GM23338 (cell line): ENCODE results near the gene SPINT3. TPM values are rescaled to one million over a fixed set of nuclear protein-coding genes. Genes with fewer than 3 reads are reported as not detected.

Experiments
- ATAC-seq: fragments of 200-7000 bp; cut with Tn5 transposase; 3 replicates; pipeline ENCODE4 v1.9.1; 2020
- DNase-seq: peaks from one replicate; pipeline ENCODE4 v3.0.0-alpha.2; 2015; ENCODE audit warnings: low spot score
- H2AFZ ChIP-seq: fragments of 200-600 bp; sonication (generic); 2 replicates; pipeline ENCODE4 v1.8.0; 2016; ENCODE audit warnings: antibody characterized with exemption, mild to moderate bottlenecking, moderate library complexity
- H3F3A ChIP-seq: fragments of 200-600 bp; sonication (generic); replicated peaks from 2 replicates; pipeline ENCODE4 v1.8.0; 2017; ENCODE audit warnings: antibody characterized with exemption, mixed run types, low read depth
- H3K27ac ChIP-seq: fragments of 200-600 bp; sonication (generic); 2 replicates; pipeline ENCODE4 v1.6.1; 2016; ENCODE audit warnings: low read depth
- H3K27me3 ChIP-seq: fragments of 200-600 bp; sonication (generic); 2 replicates; pipeline ENCODE4 v1.8.0; 2016; ENCODE audit warnings: mild to moderate bottlenecking, mixed run types, moderate library complexity; ENCODE audit not compliant: insufficient read depth
- H3K36me3 ChIP-seq: fragments of 200-600 bp; sonication (generic); 2 replicates; pipeline ENCODE4 v1.8.0; 2016; ENCODE audit warnings: mild to moderate bottlenecking; ENCODE audit not compliant: insufficient read depth
- H3K4me1 ChIP-seq: fragments of 200-600 bp; sonication (generic); 2 replicates; pipeline ENCODE4 v1.8.0; 2016; ENCODE audit warnings: mild to moderate bottlenecking, moderate library complexity; ENCODE audit not compliant: insufficient read depth
- H3K4me2 ChIP-seq: fragments of 200-600 bp; sonication (generic); 2 replicates; pipeline ENCODE4 v1.7.1; 2017; ENCODE audit warnings: mixed run types
- H3K4me3 ChIP-seq: fragments of 200-600 bp; sonication (generic); 2 replicates; pipeline ENCODE4 v1.6.1; 2016; ENCODE audit warnings: mixed run types
- H3K79me2 ChIP-seq: fragments of 200-600 bp; sonication (generic); replicated peaks from 2 replicates; pipeline ENCODE4 v1.8.0; 2017; ENCODE audit warnings: mild to moderate bottlenecking; ENCODE audit not compliant: insufficient read depth
- H3K9me2 ChIP-seq: fragments of 200-600 bp; sonication (generic); 2 replicates; pipeline ENCODE4 v1.8.0; 2017; ENCODE audit not compliant: insufficient read depth
- H4K20me1 ChIP-seq: fragments of 200-600 bp; sonication (generic); replicated peaks from 2 replicates; pipeline ENCODE4 v1.8.0; 2017; ENCODE audit warnings: mild to moderate bottlenecking; ENCODE audit not compliant: insufficient read depth
- H3K27ac Mint-ChIP-seq: 2 replicates; pipeline ENCODE4 v1.8.0; 2020; ENCODE audit warnings: inconsistent platforms, mild to moderate bottlenecking, moderate library complexity, mixed read lengths
- H3K27me3 Mint-ChIP-seq: 3 replicates; pipeline ENCODE4 v1.8.0; 2022; ENCODE audit warnings: low read depth, mild to moderate bottlenecking, moderate library complexity, mixed read lengths, inconsistent platforms; ENCODE audit not compliant: insufficient read depth, poor library complexity
- H3K36me3 Mint-ChIP-seq: 3 replicates; pipeline ENCODE4 v1.8.0; 2021; ENCODE audit warnings: low read depth, mild to moderate bottlenecking, inconsistent platforms, moderate library complexity, mixed read lengths
- H3K4me1 Mint-ChIP-seq: 3 replicates; pipeline ENCODE4 v1.8.0; 2020; ENCODE audit warnings: mild to moderate bottlenecking, inconsistent platforms, mixed read lengths
- H3K4me3 Mint-ChIP-seq: 3 replicates; pipeline ENCODE4 v1.8.0; 2021; ENCODE audit warnings: moderate library complexity, mild to moderate bottlenecking, inconsistent platforms, mixed read lengths
- H3K9me3 Mint-ChIP-seq: 3 replicates; pipeline ENCODE4 v1.8.0; 2020; ENCODE audit warnings: moderate library complexity, mild to moderate bottlenecking, inconsistent platforms, mixed read lengths
- CREB1 ChIP-seq: fragments of 250-450 bp; sonication (Bioruptor Pico); IDR thresholded peaks from 2 replicates; pipeline ENCODE4 v1.5.0; 2020; ENCODE audit warnings: low read depth, mild to moderate bottlenecking, moderate library complexity
- EZH2 ChIP-seq: fragments of 200-600 bp; sonication (generic); IDR thresholded peaks from one replicate; pipeline ENCODE4 v1.8.0; 2017; ENCODE audit warnings: antibody characterized with exemption, mild to moderate bottlenecking, low read depth; ENCODE audit not compliant: unreplicated experiment
- EZH2phosphoT487 ChIP-seq: fragments of 200-600 bp; sonication (generic); IDR thresholded peaks from one replicate; pipeline ENCODE4 v1.8.1; 2018; ENCODE audit warnings: antibody characterized with exemption; ENCODE audit not compliant: unreplicated experiment
- JUNB ChIP-seq: IDR thresholded peaks from one replicate; pipeline ENCODE4 v1.6.1; 2016; ENCODE audit warnings: antibody characterized with exemption; ENCODE audit not compliant: unreplicated experiment
- NANOG ChIP-seq: IDR thresholded peaks from 2 replicates; pipeline ENCODE4 v1.6.1; 2016; ENCODE audit warnings: antibody characterized with exemption, borderline replicate concordance
- POLR2AphosphoS5 ChIP-seq: IDR thresholded peaks from 2 replicates; pipeline ENCODE4 v1.6.1; 2016; ENCODE audit warnings: antibody characterized with exemption, low read depth
- STAT1 ChIP-seq: IDR thresholded peaks from one replicate; pipeline ENCODE4 v1.6.1; 2016; ENCODE audit warnings: antibody characterized with exemption; ENCODE audit not compliant: unreplicated experiment
- ZNF114 ChIP-seq: fragments of 250-450 bp; sonication (Bioruptor Pico); IDR thresholded peaks from 2 replicates; pipeline ENCODE4 v1.5.0; 2020; ENCODE audit warnings: mild to moderate bottlenecking, moderate library complexity
- ZNF331 ChIP-seq: fragments of 250-450 bp; sonication (Bioruptor Pico); IDR thresholded peaks from 2 replicates; pipeline ENCODE4 v1.5.0; 2020; ENCODE audit warnings: low read depth, mild to moderate bottlenecking, moderate library complexity
- polyA plus RNA-seq: library from polyadenylated mRNA; unstranded; fragments of >200 nt; fragmentation: Nextera tagmentation; extraction: Ambion mirVana; gene quantifications from 2 replicates; pipeline ENCODE4 v1.2.1, GENCODE V29; 2016
- total RNA-seq: library from RNA; depleted of rRNA; stranded (reverse); fragments of >200 nt; shearing (Covaris generic); gene quantifications from 2 replicates; pipeline ENCODE4 v1.2.3, GENCODE V29; 2014
- TF ChIP-seq, protein P1 (sequence below): fragments of 250-450 bp; sonication (Bioruptor Pico); IDR thresholded peaks from 2 replicates; pipeline ENCODE4 v1.5.0; 2020; ENCODE audit warnings: mild to moderate bottlenecking, moderate library complexity
- TF ChIP-seq, protein P2 (sequence below), 2 experiments: fragments of 200-600 bp in 1 of 2; sonication (generic) in 1 of 2; conservative IDR thresholded peaks; 2 replicates each; pipeline versions ENCODE4 v1.5.1 to v1.6.1; 2016 to 2017; ENCODE audit warnings: antibody characterized with exemption in 2 of 2, low read depth in 2 of 2, mild to moderate bottlenecking in 2 of 2, moderate library complexity in 1 of 2
- TF ChIP-seq, protein P3 (sequence below): IDR thresholded peaks from one replicate; pipeline ENCODE4 v1.6.1; 2018; ENCODE audit warnings: antibody characterized with exemption; ENCODE audit not compliant: unreplicated experiment
- TF ChIP-seq, protein P4 (sequence below): IDR thresholded peaks from 2 replicates; pipeline ENCODE4 v1.6.1; 2016; ENCODE audit warnings: antibody characterized with exemption

Gene SPINT3
- total and polyA plus RNA-seq, 2 experiments from 2014 or later, result not detected

DNA sequence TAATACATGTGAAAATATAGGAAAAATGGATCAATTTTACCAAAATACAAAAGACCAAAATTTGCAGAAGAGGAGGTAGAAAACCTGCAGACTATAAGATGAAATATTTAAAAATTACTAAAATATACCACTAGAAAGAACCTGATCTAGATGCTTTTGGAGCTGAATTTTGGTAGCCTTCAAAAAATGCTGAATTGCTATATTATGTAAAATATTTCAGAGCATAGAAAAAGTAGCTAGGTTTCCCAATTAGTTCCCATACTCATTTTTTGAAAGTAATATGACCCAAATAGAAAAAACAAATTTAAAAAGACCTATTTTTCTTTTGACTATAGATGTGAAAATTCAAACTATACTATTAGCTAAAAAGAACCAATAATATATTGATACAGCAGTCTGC is 35.3 kb upstream of the SPINT3 start:
- Histone ChIP-seq H3K79me2 (no peaks in the 10 kb centered on the region), H2AFZ (no peak overlapping the region)

More for the DNA sequence above, 35.3 kb upstream of the SPINT3 start:
- TF ChIP-seq POLR2AphosphoS5 (no peak), CREB1 (CRISPR knock-in tag) (no peak), NANOG (no peak), JUNB (no peak), ZNF114 (CRISPR knock-in tag) (no peak), EZH2phosphoT487 (no peak), EZH2 (no peak), ZNF331 (CRISPR knock-in tag) (no peak), STAT1 (no peak)
- TF ChIP-seq, protein P1, sequence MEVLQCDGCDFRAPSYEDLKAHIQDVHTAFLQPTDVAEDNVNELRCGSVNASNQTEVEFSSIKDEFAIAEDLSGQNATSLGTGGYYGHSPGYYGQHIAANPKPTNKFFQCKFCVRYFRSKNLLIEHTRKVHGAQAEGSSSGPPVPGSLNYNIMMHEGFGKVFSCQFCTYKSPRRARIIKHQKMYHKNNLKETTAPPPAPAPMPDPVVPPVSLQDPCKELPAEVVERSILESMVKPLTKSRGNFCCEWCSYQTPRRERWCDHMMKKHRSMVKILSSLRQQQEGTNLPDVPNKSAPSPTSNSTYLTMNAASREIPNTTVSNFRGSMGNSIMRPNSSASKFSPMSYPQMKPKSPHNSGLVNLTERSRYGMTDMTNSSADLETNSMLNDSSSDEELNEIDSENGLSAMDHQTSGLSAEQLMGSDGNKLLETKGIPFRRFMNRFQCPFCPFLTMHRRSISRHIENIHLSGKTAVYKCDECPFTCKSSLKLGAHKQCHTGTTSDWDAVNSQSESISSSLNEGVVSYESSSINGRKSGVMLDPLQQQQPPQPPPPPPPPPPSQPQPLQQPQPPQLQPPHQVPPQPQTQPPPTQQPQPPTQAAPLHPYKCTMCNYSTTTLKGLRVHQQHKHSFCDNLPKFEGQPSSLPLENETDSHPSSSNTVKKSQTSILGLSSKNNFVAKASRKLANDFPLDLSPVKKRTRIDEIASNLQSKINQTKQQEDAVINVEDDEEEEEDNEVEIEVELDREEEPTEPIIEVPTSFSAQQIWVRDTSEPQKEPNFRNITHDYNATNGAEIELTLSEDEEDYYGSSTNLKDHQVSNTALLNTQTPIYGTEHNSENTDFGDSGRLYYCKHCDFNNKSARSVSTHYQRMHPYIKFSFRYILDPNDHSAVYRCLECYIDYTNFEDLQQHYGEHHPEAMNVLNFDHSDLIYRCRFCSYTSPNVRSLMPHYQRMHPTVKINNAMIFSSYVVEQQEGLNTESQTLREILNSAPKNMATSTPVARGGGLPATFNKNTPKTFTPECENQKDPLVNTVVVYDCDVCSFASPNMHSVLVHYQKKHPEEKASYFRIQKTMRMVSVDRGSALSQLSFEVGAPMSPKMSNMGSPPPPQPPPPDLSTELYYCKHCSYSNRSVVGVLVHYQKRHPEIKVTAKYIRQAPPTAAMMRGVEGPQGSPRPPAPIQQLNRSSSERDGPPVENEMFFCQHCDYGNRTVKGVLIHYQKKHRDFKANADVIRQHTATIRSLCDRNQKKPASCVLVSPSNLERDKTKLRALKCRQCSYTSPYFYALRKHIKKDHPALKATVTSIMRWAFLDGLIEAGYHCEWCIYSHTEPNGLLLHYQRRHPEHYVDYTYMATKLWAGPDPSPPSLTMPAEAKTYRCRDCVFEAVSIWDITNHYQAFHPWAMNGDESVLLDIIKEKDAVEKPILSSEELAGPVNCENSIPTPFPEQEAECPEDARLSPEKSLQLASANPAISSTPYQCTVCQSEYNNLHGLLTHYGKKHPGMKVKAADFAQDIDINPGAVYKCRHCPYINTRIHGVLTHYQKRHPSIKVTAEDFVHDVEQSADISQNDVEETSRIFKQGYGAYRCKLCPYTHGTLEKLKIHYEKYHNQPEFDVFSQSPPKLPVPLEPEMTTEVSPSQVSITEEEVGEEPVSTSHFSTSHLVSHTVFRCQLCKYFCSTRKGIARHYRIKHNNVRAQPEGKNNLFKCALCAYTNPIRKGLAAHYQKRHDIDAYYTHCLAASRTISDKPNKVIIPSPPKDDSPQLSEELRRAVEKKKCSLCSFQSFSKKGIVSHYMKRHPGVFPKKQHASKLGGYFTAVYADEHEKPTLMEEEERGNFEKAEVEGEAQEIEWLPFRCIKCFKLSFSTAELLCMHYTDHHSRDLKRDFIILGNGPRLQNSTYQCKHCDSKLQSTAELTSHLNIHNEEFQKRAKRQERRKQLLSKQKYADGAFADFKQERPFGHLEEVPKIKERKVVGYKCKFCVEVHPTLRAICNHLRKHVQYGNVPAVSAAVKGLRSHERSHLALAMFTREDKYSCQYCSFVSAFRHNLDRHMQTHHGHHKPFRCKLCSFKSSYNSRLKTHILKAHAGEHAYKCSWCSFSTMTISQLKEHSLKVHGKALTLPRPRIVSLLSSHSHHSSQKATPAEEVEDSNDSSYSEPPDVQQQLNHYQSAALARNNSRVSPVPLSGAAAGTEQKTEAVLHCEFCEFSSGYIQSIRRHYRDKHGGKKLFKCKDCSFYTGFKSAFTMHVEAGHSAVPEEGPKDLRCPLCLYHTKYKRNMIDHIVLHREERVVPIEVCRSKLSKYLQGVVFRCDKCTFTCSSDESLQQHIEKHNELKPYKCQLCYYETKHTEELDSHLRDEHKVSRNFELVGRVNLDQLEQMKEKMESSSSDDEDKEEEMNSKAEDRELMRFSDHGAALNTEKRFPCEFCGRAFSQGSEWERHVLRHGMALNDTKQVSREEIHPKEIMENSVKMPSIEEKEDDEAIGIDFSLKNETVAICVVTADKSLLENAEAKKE, result no peak
- TF ChIP-seq, protein P2, sequence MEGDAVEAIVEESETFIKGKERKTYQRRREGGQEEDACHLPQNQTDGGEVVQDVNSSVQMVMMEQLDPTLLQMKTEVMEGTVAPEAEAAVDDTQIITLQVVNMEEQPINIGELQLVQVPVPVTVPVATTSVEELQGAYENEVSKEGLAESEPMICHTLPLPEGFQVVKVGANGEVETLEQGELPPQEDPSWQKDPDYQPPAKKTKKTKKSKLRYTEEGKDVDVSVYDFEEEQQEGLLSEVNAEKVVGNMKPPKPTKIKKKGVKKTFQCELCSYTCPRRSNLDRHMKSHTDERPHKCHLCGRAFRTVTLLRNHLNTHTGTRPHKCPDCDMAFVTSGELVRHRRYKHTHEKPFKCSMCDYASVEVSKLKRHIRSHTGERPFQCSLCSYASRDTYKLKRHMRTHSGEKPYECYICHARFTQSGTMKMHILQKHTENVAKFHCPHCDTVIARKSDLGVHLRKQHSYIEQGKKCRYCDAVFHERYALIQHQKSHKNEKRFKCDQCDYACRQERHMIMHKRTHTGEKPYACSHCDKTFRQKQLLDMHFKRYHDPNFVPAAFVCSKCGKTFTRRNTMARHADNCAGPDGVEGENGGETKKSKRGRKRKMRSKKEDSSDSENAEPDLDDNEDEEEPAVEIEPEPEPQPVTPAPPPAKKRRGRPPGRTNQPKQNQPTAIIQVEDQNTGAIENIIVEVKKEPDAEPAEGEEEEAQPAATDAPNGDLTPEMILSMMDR (conservative IDR thresholded peaks at IDR 0.05; ENCODE audit: low read depth in 2 of 2), result no peak
- TF ChIP-seq, protein P3, sequence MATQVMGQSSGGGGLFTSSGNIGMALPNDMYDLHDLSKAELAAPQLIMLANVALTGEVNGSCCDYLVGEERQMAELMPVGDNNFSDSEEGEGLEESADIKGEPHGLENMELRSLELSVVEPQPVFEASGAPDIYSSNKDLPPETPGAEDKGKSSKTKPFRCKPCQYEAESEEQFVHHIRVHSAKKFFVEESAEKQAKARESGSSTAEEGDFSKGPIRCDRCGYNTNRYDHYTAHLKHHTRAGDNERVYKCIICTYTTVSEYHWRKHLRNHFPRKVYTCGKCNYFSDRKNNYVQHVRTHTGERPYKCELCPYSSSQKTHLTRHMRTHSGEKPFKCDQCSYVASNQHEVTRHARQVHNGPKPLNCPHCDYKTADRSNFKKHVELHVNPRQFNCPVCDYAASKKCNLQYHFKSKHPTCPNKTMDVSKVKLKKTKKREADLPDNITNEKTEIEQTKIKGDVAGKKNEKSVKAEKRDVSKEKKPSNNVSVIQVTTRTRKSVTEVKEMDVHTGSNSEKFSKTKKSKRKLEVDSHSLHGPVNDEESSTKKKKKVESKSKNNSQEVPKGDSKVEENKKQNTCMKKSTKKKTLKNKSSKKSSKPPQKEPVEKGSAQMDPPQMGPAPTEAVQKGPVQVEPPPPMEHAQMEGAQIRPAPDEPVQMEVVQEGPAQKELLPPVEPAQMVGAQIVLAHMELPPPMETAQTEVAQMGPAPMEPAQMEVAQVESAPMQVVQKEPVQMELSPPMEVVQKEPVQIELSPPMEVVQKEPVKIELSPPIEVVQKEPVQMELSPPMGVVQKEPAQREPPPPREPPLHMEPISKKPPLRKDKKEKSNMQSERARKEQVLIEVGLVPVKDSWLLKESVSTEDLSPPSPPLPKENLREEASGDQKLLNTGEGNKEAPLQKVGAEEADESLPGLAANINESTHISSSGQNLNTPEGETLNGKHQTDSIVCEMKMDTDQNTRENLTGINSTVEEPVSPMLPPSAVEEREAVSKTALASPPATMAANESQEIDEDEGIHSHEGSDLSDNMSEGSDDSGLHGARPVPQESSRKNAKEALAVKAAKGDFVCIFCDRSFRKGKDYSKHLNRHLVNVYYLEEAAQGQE, result no peak
- TF ChIP-seq, protein P4, sequence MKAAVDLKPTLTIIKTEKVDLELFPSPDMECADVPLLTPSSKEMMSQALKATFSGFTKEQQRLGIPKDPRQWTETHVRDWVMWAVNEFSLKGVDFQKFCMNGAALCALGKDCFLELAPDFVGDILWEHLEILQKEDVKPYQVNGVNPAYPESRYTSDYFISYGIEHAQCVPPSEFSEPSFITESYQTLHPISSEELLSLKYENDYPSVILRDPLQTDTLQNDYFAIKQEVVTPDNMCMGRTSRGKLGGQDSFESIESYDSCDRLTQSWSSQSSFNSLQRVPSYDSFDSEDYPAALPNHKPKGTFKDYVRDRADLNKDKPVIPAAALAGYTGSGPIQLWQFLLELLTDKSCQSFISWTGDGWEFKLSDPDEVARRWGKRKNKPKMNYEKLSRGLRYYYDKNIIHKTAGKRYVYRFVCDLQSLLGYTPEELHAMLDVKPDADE, result no peak
- H3K4me2 ChIP-seq, result no peak overlapping the region
- Mint-ChIP-seq H3K9me3 (no peaks in the 10 kb centered on the region; the same call in 2 of the 3 replicates), H3K27ac (no peak overlapping the region), H3K4me1 (peaks cover 5% of the 10 kb centered on the region; the same call in 2 of the 3 replicates), H3K4me3 (no peak overlapping the region), H3K36me3 (no peaks in the 10 kb centered on the region; the same call in 1 of the 3 replicates), H3K27me3 (peaks cover 1% of the 10 kb centered on the region)
- H3K36me3 ChIP-seq, result no peaks in the 10 kb centered on the region
- no peak for DNase-seq
- H3K9me2 ChIP-seq, result peaks cover 36% of the 10 kb centered on the region
- no peak overlapping the region for H3K27ac ChIP-seq
- H3K4me1 ChIP-seq, result no peaks in the 10 kb centered on the region
- no peak overlapping the region for H3K4me3 ChIP-seq
- H4K20me1 ChIP-seq, result no peaks in the 10 kb centered on the region
- no peaks in the 10 kb centered on the region for H3K27me3 ChIP-seq
- no peak for ATAC-seq
- H3F3A ChIP-seq, result no peaks in the 10 kb centered on the region
